Measurements from ENCODE around the gene POLE.

POLE gene

GRCh38 chr12:132614029-132614428 is 73.1 kb downstream of the POLE start:
- TF ChIP-seq EZH2phosphoT487 (IDR thresholded peaks at IDR 0.05; ENCODE audit: borderline replicate concordance), result no peak
- no peaks in the 10 kb centered on the region for H3K27me3 ChIP-seq (ENCODE audit: insufficient read depth, low read length, poor library complexity, severe bottlenecking)
- H3K4me3 ChIP-seq (ENCODE audit: low read length, poor library complexity, severe bottlenecking), result no peak overlapping the region

GRCh38 chr12:132611620-132612019 is 75.5 kb downstream of the POLE start:
- Histone ChIP-seq H3K4me1 (ENCODE audit: insufficient read depth, low read length, poor library complexity, severe bottlenecking) (peaks cover 3% of the 10 kb centered on the region), H2AFZ (ENCODE audit: low read length) (no peak overlapping the region), H3K36me3 (ENCODE audit: insufficient read depth, low read length) (no peaks in the 10 kb centered on the region), H3K4me2 (ENCODE audit: low read depth, low read length, poor library complexity, severe bottlenecking) (no peak overlapping the region), H3K9me3 (ENCODE audit: insufficient read depth, low read depth, low read length) (peaks cover 8% of the 10 kb centered on the region; the same call in 1 of the 2 replicates), H3K9me2 (replicated peaks; ENCODE audit: low read depth, low read length) (no peaks in the 10 kb centered on the region), H3K9ac (ENCODE audit: low read depth, low read length, poor library complexity, severe bottlenecking) (no peak overlapping the region), H3F3A (ENCODE audit: low read depth) (no peaks in the 10 kb centered on the region), H3K27me3 (ENCODE audit: insufficient read depth, low read length, poor library complexity, severe bottlenecking) (no peaks in the 10 kb centered on the region), H3K4me3 (ENCODE audit: low read length, poor library complexity, severe bottlenecking) (no peak overlapping the region), H4K20me1 (ENCODE audit: insufficient read depth, low read length, poor library complexity, severe bottlenecking) (no peaks in the 10 kb centered on the region), H3K79me2 (ENCODE audit: insufficient read depth, low read length) (no peaks in the 10 kb centered on the region)
- TF ChIP-seq EZH2phosphoT487 (IDR thresholded peaks at IDR 0.05; ENCODE audit: borderline replicate concordance) (no peak), CTCF (conservative IDR thresholded peaks at IDR 0.05; ENCODE audit: low read length) (no peak)

More at GRCh38 chr12:132614029-132614428, 73.1 kb downstream of the POLE start:
- Histone ChIP-seq H3K79me2 (ENCODE audit: insufficient read depth, low read length) (no peaks in the 10 kb centered on the region), H3K9ac (ENCODE audit: low read depth, low read length, poor library complexity, severe bottlenecking) (no peak overlapping the region), H3K9me2 (replicated peaks; ENCODE audit: low read depth, low read length) (no peaks in the 10 kb centered on the region), H3K36me3 (ENCODE audit: insufficient read depth, low read length) (no peaks in the 10 kb centered on the region), H4K20me1 (ENCODE audit: insufficient read depth, low read length, poor library complexity, severe bottlenecking) (no peaks in the 10 kb centered on the region), H3K4me2 (ENCODE audit: low read depth, low read length, poor library complexity, severe bottlenecking) (no peak overlapping the region), H3K4me1 (ENCODE audit: insufficient read depth, low read length, poor library complexity, severe bottlenecking) (peaks cover 3% of the 10 kb centered on the region), H3F3A (ENCODE audit: low read depth) (no peaks in the 10 kb centered on the region), H3K9me3 (ENCODE audit: insufficient read depth, low read depth, low read length) (peaks cover 15% of the 10 kb centered on the region; the same call in 1 of the 2 replicates), H2AFZ (ENCODE audit: low read length) (no peak overlapping the region)

- Histone ChIP-seq H3K9ac (ENCODE audit: low read depth, low read length, poor library complexity, severe bottlenecking) (no peak overlapping the region), H3K27me3 (ENCODE audit: insufficient read depth, low read length, poor library complexity, severe bottlenecking) (no peaks in the 10 kb centered on the region), H3K4me2 (ENCODE audit: low read depth, low read length, poor library complexity, severe bottlenecking) (no peak overlapping the region), H4K20me1 (ENCODE audit: insufficient read depth, low read length, poor library complexity, severe bottlenecking) (no peaks in the 10 kb centered on the region), H3F3A (ENCODE audit: low read depth) (no peaks in the 10 kb centered on the region), H3K4me3 (ENCODE audit: low read length, poor library complexity, severe bottlenecking) (no peak overlapping the region), H3K36me3 (ENCODE audit: insufficient read depth, low read length) (no peaks in the 10 kb centered on the region), H2AFZ (ENCODE audit: low read length) (no peak overlapping the region), H3K9me2 (replicated peaks; ENCODE audit: low read depth, low read length) (no peaks in the 10 kb centered on the region), H3K4me1 (ENCODE audit: insufficient read depth, low read length, poor library complexity, severe bottlenecking) (peaks cover 3% of the 10 kb centered on the region), H3K9me3 (ENCODE audit: insufficient read depth, low read depth, low read length) (0 out of 2 replicates have a peak, but pooled peaks cover 4% of the 10 kb centered on the region), H3K79me2 (ENCODE audit: insufficient read depth, low read length) (no peaks in the 10 kb centered on the region)
- TF ChIP-seq EZH2phosphoT487 (IDR thresholded peaks at IDR 0.05; ENCODE audit: borderline replicate concordance), result no peak
- no peak for TF ChIP-seq CTCF (conservative IDR thresholded peaks at IDR 0.05; ENCODE audit: low read length)
These were observed 76.1 kb downstream of the POLE start for GRCh38 chr12:132610866-132611602.
